Thyroid gland (tissue), 4 donors: Measurements from ENCODE around the gene PRKCG.

Source experiments
- CTCF ChIP-seq, 6 experiments: fragments of 200-600 bp in 3 of 6; fragments of 450-650 bp in 3 of 6; sonication (generic) in 3 of 6; IDR thresholded peaks; one replicate each; pipeline ENCODE4 v1.5.1; 2016 to 2019; ENCODE audit warnings: antibody characterized with exemption in 6 of 6, mild to moderate bottlenecking in 2 of 6, inconsistent platforms in 1 of 6, moderate library complexity in 1 of 6
- POLR2A ChIP-seq, 2 donors: fragments of 450-650 bp; IDR thresholded peaks; one replicate each; pipeline ENCODE4 v1.6.1; 2017; ENCODE audit warnings: antibody characterized with exemption in 2 of 2, mild to moderate bottlenecking in 2 of 2, moderate library complexity in 1 of 2

DNA sequence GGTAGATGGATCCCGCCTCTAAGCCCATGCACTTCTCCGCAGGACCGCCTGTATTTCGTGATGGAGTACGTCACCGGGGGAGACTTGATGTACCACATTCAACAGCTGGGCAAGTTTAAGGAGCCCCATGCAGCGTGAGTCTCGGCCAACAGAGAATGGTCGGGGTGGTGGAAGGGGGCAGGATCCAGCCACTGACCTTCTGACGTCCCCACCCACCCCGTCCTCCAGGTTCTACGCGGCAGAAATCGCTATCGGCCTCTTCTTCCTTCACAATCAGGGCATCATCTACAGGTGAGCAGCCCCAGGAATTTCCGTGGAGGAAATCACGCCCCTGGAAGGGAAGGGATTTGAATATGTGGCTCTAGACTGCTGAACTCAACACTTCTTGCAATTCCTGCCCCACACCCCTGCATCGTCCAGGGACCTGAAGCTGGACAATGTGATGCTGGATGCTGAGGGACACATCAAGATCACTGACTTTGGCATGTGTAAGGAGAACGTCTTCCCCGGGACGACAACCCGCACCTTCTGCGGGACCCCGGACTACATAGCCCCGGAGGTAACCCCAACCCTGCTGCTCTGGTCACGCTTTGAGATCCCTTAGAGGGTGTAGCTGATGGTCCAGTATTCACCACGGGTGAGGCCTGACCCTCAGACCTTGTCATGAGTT, 18.3 kb downstream of the PRKCG start:
- TF ChIP-seq POLR2A (IDR thresholded peaks at IDR 0.05) (no peak), CTCF (IDR thresholded peaks at IDR 0.05) (no peak)
